Erythroblast (primary cell): ENCODE results near the gene SLC16A3.

Experiments
- GATA1 ChIP-seq: IDR thresholded peaks from 2 replicates; pipeline ENCODE4 v1.6.1; 2011; ENCODE audit warnings: low read depth, mild to moderate bottlenecking, control low read depth, low read length, moderate library complexity
- POLR2A ChIP-seq: IDR thresholded peaks from 2 replicates; pipeline ENCODE4 v1.6.1; 2011; ENCODE audit warnings: mild to moderate bottlenecking, low read length

GRCh38 chr17:82200135-82200534 lies 28.7 kb upstream of the SLC16A3 start:
- TF ChIP-seq POLR2A (no peak), GATA1 (no peak)
